ENCODE results near the gene GPN2.
"Not testable (repeated sequence)": the region's sequence is repeated elsewhere in the genome, so short reads cannot be mapped to it uniquely, and the experiment has no call there.

DNA sequence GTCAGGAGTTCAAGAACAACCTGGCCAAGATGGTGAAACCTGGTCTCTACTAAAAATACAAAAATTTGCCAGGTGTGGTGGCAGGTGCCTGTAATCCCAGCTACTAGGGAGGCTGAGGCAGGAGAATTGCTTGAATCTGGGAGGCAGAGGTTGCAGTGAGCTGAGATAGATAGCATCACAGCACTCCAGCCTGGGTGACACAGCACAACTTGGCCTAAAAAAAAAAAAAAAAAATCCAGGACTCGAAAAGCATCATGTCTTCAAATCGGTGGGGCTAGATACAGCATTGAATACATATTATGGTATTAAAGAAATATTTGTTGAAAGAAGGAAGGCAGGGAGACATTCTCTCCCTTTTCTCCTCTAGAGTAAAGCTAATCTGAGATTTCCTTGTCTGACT is 17.0 kb downstream of the GPN2 start:
- TF ChIP-seq, protein P1, sequence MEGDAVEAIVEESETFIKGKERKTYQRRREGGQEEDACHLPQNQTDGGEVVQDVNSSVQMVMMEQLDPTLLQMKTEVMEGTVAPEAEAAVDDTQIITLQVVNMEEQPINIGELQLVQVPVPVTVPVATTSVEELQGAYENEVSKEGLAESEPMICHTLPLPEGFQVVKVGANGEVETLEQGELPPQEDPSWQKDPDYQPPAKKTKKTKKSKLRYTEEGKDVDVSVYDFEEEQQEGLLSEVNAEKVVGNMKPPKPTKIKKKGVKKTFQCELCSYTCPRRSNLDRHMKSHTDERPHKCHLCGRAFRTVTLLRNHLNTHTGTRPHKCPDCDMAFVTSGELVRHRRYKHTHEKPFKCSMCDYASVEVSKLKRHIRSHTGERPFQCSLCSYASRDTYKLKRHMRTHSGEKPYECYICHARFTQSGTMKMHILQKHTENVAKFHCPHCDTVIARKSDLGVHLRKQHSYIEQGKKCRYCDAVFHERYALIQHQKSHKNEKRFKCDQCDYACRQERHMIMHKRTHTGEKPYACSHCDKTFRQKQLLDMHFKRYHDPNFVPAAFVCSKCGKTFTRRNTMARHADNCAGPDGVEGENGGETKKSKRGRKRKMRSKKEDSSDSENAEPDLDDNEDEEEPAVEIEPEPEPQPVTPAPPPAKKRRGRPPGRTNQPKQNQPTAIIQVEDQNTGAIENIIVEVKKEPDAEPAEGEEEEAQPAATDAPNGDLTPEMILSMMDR (IDR thresholded peaks at IDR 0.05; ENCODE audit: low read length) = not testable (repeated sequence)
- not testable (repeated sequence) for TF ChIP-seq EZH2 (optimal IDR thresholded peaks at IDR 0.05; ENCODE audit: low read depth, low read length)
